HG03159 (cell line): ENCODE results near the gene CCSER2.
"Not testable (repeated sequence)": the region's sequence is repeated elsewhere in the genome, so short reads cannot be mapped to it uniquely, and the experiment has no call there.

Experiments
- ATAC-seq: cut with Tn5 transposase; IDR thresholded peaks from one replicate; pipeline ENCODE4 v1.9.1; 2021; ENCODE audit warnings: mild to moderate bottlenecking, moderate library complexity; ENCODE audit not compliant: unreplicated experiment

CCSER2 gene, protein sequence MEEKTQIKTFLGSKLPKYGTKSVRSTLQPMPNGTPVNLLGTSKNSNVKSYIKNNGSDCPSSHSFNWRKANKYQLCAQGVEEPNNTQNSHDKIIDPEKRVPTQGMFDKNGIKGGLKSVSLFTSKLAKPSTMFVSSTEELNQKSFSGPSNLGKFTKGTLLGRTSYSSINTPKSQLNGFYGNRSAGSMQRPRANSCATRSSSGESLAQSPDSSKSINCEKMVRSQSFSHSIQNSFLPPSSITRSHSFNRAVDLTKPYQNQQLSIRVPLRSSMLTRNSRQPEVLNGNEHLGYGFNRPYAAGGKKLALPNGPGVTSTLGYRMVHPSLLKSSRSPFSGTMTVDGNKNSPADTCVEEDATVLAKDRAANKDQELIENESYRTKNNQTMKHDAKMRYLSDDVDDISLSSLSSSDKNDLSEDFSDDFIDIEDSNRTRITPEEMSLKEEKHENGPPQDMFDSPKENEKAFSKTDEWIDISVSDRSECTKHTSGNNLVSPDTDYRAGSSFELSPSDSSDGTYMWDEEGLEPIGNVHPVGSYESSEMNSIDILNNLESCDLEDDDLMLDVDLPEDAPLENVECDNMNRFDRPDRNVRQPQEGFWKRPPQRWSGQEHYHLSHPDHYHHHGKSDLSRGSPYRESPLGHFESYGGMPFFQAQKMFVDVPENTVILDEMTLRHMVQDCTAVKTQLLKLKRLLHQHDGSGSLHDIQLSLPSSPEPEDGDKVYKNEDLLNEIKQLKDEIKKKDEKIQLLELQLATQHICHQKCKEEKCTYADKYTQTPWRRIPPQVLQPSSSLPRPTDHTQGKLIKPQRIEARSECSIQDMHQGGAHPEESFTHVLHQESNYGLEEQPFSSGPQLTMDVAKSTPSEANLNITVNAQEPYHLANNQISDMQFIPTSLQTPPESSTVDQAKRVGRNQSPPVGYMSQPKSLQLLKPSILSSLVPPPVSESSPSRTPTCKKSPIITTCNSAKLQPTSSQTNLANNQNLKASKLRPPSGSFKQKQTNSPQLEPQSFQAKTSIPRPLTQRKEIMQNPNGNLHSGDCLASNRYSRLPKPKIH

DNA sequence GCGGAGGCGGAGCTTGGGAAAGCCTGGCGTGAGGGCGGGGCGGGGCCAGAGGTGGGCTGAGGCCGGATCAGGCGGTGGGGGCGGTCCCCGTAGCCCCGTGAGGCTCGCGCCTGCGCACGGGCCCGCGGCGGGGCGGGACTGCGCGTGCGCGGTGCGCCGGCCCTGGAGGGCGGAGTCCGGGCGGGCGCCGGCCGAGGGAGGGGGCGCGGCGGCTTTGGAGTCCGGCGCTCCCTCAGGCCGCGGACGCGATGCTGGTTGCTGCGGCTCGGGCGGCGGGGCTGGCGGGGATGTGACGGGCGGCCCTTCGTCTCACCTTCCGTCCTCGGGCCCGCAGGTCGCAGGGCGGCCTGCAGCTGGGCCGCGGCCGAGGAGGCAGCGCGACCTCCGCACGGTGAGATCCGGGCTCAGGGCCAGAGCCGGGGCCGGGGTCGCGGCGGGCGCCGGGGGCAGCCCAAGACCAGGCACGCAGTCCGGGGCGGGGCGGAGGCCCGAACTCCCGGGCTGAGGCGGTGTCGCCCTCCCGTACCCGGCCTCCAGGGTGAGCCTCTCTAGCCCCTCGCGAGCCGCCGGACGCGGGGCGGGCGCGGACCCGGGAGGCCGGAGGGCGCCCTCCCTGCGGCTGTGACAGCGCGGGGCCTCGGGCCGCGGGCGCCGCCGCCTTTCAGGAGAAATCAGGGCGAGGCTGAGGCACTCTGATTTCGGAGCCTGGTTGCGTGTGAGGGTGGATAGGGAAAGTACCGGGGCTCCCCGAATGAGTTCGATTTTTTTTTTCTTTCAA lies at the start of gene CCSER2:
CCSER2 (plus strand) TSS at position 172 of the 778 bp plus-strand sequence. CDS start 42,464 bp downstream, outside the sequence.
- peak; percentile 60 for ATAC-seq

DNA sequence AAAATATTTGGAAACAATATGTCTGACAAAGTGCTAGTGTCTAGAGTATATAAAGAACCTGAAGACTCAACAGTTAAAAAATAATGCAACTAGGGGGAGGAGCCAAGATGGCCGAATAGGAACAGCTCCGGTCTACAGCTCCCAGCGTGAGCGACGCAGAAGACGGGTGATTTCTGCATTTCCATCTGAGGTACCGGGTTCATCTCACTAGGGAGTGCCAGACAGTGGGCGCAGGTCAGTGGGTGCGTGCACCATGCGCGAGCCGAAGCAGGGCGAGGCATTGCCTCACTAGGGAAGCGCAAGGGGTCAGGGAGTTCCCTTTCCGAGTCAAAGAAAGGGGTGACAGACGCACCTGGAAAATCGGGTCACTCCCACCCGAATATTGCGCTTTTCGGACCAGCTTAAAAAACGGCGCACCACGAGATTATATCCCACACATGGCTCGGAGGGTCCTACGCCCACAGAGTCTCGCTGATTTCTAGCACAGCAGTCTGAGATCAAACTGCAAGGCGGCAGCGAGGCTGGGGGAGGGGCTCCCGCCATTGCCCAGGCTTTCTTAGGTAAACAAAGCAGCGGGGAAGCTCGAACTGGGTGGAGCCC lies 48.4 kb upstream of the CCSER2 start:
- ATAC-seq: not testable (repeated sequence)

DNA sequence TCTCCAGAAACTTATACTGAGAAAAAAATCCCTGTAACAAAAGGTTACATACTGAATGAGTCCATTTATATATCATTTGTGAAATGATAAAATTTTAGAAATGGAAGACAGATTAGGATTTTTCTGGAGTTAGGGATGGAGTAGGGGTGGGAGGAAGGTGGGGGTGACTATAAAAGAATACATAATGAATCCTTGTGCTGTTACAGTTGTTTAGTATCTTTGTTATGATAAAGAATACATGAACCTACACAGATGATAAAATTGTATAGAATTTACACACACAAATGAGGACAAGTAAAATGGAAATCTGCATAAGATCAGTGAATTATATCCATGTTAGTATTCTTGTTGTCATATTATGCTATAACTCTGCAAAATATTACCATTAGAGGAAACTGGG lies 41.7 kb upstream of the CCSER2 start:
- ATAC-seq: no peak

DNA sequence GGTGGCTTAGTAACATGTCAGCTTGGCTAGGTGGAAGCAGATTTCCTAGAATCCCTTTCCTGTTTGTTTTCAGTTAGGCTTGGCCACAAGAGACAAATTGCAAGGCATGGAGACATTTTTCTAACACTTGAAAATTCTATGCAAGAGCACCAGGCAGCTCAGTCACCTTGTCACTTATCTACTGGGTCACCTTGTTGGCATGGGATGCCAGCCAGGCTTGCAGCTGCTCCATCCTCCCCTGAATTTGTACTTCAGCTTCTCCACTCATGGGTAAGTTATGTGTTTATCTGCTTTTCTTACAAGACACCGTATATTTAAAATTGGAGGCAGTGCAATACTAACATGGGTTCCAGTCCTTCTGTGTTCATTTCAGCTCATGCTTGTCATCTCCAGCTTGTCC lies 40.2 kb upstream of the CCSER2 start:
- no peak for ATAC-seq

DNA sequence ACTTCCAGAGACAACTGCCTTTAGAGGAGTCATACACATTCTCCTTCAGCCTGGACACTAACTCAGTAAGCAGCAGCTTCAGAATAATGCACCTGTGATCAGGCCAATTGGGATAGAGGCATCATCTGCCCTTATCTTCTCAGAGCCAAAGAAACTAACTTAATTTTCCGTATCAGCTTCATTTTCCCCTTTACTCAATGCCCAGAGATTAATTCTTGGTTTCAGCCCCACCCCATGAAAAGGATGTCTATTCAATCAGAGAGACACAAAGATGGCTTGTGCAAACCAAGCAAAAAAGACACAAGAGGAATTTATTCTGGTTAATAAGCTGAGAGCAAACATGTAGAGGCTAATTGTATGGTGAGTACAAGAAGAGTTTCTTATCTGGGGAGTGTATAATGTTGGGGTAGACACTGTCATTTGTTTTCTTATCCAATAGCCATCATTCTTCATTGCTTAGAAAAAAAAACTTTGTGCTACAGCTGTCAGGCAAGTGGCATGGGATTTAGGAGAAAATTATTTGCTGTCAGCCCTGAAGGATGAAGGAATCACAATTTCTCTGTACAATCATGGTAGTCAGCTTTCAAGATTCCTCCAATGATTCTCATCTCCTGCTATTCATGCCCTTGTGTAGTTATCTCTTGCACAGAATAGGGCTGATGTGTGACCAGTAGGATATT lies 38.7 kb upstream of the CCSER2 start:
- ATAC-seq: no peak

DNA sequence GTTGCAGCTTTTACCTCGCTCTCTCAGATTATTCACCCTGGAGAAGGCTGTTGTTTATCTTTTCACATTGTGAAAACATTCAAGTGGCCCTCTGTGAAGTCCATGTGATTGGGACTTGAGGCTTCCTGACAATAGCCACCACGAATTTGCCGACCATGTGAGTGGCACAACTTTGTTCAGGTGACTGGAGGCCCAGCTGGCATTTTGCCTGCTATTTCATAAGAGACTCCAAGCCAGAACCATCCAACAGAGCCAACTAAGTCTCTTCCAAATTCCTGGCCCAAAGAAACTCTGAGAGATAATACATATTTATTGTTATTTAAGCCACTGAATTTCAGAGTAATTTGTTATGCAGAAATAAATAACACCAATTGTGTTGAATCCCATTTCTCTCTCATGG lies 38.2 kb upstream of the CCSER2 start:
- ATAC-seq: no peak

GRCh38 chr10:84291384-84291783 lies 37.0 kb upstream of the CCSER2 start:
- ATAC-seq: no peak

- ATAC-seq: peak; percentile 38
Observed at GRCh38 chr10:84292502-84292901, 35.9 kb upstream of the CCSER2 start.

GRCh38 chr10:84293171-84293570 lies 35.2 kb upstream of the CCSER2 start:
- no peak for ATAC-seq

DNA sequence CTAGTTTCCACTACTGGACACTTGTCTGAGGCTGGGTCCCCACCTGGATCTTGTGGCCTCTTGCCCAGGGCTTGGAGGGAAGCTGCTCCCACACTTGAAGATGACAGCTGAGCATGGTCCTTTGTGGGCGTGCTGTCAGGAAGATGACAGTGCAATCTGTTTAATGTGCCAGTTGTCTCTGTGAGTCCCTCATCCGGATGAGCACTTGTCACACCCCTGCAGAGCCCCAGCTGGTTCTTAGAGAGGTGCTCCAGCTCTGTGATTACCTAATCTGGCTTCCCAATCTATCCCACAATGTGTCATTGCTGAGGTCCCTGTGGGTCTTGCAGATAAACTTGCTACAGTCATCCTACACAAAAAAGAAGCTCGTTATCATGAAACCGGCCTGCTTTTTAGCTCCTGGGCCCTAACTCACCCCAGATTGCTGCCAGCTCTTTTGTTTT lies 34.8 kb upstream of the CCSER2 start:
- ATAC-seq: no peak

DNA sequence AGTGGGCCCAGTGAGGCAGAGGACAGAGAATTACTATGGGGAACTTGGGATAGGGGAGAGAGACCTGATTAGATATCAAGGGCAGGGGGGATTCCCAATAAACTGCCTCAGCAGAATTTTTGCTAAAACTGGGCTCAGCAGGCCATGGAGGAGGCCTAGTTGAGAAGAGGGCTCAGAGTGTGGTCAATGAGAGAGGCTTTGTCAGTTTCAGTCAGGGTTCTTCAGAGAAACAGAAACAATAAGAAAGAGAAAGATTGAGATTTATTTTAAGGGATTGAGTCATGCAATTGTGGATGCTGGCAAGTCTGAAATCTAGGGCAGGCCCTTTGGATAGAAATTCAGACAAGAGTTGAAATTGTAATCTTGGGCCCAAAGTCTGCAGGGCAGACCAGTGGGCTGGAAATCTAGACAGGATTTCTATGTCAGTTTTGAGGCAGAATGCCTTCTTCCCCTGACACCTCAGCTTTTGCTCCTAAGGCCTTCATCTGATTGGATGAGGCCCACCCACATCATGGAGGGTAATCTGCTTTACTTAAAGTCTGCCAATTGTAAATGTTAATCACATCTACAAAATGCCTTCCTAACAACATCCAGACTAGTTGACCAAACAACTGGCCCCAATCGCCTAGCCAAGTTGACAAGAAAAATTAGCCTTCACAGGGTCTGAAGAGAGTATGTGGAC lies 33.5 kb upstream of the CCSER2 start:
- peak; percentile 81 for ATAC-seq

DNA sequence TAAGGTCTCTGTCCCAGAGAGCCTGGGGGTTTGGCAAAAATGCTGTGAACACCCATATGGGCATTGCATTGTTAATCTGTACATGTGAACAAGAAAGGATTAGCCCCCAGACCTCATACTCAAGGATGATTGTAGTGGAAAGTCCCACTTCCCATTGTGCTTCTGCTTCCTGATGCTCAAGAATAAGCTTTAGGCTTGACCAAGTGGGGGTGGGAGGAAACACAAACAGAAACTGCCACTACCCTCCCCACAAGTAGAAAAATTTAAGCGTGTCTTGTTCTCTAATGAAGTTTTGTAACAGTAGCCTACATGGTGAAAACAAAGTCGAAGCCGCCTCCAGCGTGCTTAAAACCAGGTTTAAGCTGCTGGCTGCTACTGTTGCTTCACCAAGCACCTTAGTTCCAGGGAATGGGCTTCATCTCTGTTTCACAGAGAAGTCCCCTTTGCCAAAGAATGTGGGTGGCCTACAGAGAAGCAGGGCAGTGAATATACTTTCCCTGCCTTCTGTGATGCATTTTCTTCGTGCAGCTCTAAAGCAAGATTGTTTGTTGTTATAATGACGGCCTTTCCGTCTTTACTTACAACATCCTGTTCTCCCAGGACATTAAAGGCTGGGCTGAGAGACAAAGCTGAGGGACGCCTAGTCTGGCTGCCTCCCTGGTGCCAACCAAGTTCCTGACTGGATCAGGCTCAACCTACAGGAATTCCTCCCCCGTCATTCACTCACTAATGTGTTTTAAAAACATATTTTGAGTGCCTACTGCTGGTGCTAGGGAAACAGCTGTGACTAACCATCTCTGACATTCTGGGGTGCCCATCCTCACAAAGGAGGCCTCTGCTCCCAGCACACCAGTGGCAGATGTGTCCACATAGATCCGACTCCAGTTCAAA lies 32.1 kb upstream of the CCSER2 start:
- no peak for ATAC-seq

GRCh38 chr10:84298057-84298456 lies 30.3 kb upstream of the CCSER2 start:
- no peak for ATAC-seq

DNA sequence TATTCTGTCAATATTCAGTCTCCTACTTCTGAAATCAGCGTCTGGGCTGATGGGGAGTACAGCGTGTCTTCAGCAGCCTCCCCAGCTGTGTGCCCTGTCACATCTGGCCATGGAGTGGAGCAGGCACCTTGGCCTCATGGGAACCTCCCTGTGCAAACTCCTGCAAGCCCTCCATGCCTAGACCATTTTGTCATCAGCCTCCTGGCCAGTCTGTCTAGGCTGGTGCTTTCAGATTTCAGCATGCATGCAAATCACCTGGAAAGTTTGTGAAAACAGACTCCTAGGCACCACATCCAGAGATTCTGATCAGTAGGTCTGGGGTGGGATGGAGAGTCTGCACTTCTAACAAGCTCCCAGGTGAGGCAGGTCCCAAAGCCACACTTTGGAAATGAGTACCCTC lies 26.2 kb upstream of the CCSER2 start:
- ATAC-seq: no peak

- ATAC-seq: no peak
Observed at GRCh38 chr10:84306751-84307384, 21.5 kb upstream of the CCSER2 start.

- no peak for ATAC-seq
Observed at GRCh38 chr10:84308021-84308420, 20.4 kb upstream of the CCSER2 start.

- no peak for ATAC-seq
Observed at GRCh38 chr10:84308481-84309304, 19.7 kb upstream of the CCSER2 start.
